GM12892 (cell line): ENCODE measurements around the gene ARHGAP27.

ENCODE experiments used
- POLR2A ChIP-seq: IDR thresholded peaks from 2 replicates; pipeline ENCODE4 v1.6.1; 2011; ENCODE audit warnings: low read depth, low read length, control low read depth
- POLR2AphosphoS5 ChIP-seq: IDR thresholded peaks from 2 replicates; pipeline ENCODE4 v1.6.1; 2011; ENCODE audit warnings: low read depth, low read length, control low read depth

DNA sequence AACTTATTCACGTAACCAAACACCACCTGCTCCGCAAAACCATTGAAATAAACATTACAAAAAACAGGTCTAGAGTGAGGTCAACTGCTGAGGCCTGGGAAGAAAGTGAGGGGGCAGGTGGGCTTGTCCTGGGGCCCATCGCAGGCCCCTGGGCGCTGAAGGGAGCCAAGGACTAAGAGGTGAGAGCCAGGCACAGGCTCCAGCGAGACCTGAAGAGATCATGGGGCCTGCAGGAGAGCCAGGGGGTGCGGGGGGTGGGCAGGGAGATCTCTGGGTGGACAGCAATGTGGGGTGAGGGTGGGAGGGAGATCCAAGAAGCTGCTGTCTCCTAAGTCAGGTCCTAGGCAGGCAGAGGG, 7.9 kb downstream of the ARHGAP27 start:
- TF ChIP-seq POLR2A (no peak), POLR2AphosphoS5 (no peak)
